CD4-positive, alpha-beta T cell treated with Interleukin-2 at 100 ng/mL for 4 hours (primary cell): Measurements from ENCODE around the gene SH3D21.
A peak's percentile ranks its signal among the peaks of the same experiment; 100 is the strongest.

ENCODE experiments used
- DNase-seq: peaks from one replicate; pipeline ENCODE4 v3.0.0-alpha.2; 2020; ENCODE audit warnings: low spot score

SH3D21 gene

DNA sequence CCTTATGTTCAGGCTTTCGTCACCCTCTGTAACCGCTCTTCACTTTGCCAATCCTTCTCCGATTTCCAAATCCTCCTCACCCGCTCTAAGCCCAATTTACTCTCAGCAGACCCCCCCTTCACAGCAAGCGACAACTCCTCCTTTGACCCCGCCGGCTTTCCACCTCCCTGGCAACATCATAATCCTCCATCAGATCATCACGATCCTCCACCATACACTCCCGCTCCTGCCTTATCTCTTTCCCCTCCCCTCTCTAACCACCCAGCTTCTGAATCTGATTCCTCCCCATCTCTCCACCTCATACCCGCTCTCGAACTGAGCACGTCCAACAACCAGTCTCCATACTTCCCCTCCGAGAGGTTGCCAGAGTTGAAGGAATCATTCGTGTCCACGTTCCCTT lies 24.8 kb downstream of the SH3D21 start:
- DNase-seq, result no peak

DNA sequence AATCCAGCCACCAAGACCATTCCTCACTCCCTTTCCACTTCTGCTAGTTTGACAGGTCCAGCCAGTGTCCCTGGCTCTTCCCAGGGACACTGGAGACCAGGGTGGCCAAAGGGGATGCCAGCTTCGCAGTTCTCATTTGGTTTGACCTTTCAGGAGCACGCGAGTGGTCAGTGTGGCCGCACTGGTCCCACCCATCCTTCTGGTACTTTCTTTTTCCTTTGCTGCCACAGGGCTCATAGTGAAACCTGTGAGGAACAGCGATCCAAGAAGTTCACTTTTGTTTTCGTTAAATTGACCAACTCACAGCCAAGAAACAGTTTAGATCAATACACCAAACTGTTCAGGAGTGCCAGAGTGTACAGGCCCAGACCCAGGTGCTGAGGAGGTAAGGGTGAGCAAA lies 31.7 kb downstream of the SH3D21 start:
- DNase-seq, result no peak

- no peak for DNase-seq
These were observed 33.0 kb downstream of the SH3D21 start for GRCh38 chr1:36339215-36339614.

- DNase-seq, result no peak
These were observed 33.4 kb downstream of the SH3D21 start for GRCh38 chr1:36339615-36340014.

- DNase-seq, result no peak
These were observed 35.6 kb downstream of the SH3D21 start for GRCh38 chr1:36341626-36342320.

DNA sequence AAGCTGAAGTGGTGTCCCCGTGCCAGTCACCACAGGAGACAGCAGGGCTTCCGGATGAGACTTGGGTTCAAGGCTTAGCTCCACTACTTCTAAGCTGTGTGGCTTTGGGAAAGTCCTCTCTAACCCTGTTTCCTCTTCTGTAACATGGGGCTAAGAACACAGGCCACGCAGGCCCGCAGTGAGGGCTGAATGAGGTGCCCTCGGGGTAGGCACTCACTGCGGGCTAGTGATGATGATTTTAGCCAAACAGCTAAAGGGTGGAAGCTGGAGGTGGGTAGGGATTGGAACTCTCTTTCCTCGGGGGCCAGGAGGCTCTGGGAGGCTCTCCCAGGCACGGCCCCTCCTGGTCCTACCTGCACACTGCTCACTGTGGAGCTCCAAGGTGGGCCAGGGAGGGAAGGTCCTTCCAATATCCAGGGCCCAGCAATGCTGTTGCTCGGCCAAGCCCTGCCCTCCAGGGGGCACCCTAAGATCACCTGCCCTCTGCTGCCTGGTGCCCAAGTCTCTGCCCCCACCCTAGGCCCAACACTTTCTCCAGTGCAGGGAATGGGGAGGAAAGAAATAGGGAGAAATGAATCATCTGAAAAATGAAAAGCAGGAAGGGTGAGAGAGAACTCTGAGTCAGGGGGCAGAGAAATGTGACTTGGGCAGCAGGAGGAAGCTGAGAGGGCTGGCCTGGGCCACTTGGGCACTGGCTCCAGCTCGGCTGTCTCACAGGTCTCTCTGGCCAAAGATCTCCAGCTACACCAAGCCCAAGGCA lies 36.4 kb downstream of the SH3D21 start:
- peak; percentile 60 for DNase-seq

DNA sequence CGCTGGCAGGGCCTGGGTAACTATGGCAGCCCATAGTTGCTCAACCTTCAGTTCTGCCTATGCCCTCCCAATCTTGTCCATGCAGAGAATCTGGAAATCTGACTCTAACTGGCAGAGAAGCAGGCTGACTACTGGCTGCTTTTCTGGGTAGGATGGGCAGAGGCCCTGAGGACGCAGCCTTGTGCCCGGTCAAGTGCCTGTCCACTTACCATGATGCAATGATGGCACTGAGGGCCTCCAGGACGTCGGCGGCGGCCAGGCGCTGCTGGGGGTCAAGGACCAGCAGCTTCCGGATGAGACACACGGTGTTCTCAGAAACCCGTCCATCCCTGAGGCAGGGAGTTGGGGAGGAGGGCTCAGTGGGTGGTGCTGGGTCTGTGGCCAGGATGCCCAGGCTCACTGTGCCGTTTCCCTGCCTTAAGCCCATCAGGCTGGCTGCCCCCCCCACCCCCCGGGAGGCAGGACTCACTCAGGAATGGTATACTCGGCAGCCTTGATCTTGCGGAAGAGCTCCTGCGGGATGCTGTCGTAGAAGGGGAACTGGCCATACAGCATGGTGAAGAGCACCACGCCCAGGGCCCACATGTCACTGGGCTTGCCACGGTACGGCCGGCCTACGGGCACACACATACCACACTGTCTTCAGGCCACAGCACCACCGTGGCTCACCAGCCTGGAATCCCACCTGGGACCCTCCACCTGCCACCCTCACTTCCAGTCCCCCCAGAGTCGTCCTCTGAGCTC lies 37.7 kb downstream of the SH3D21 start:
- DNase-seq, result no peak

DNA sequence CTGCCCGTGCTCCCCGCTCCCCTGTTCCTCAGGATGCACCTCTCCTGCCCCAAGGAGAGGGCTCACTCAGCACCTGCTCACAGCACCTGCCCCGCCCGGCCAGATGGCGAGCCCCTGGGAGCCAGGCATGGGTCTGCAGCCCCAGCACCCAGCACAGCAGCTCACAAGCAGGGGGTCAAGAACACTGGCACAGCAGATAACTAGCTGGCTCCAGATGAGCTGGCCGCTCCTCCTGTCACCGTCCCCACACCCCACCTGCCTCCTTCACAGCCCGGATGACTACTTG lies 38.2 kb downstream of the SH3D21 start:
- no peak for DNase-seq

DNA sequence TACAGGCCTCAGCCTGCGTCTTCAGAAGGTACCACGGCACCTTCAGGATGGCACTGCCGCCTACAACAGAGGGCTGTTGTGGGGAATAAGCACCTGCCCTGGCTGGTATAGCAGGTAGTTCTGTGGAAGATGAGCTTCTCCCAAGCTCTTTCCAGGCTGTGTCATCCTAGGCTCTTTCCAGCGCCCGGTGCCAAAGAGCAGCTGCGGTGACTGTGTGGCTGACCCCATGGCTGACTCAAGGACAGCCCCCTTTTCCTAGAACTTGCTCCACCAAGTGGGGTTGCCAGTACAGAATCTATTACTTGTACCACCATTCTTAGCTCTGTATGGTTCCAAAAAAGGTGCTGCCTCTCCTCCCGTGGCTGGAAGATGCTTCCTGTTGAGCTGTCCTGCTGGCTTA lies 39.2 kb downstream of the SH3D21 start:
- no peak for DNase-seq

DNA sequence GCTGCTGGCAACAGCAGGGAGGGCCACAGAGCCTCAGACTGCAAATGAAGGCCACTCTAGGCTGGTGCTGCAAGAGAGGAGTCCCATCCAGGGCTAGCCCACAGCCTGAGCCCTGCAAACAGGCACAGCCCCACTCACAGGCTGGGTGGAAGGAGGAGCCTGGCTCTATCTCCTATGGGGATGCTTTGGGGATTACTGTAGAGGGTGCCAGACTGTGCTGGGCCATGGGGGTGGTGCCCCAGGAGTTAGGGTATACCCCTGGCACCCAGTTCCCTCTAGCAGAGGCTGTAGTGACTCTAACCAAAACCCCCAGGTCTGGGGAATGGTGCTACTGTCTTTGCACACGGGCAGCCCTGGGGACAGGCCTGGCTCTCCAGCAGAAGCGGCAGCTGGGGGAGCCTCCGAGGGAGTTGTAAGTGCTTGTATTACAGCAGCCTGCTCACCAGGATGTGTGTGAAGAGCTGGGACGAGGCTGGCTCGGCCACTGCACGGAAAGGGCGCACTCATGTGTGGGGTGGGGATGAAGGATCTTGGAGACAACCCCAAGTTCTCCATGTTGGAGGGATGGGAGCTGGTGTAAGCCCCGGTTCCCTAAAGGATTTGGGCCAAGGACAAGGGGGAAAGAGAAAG lies 40.7 kb downstream of the SH3D21 start:
- DNase-seq, result no peak

DNA sequence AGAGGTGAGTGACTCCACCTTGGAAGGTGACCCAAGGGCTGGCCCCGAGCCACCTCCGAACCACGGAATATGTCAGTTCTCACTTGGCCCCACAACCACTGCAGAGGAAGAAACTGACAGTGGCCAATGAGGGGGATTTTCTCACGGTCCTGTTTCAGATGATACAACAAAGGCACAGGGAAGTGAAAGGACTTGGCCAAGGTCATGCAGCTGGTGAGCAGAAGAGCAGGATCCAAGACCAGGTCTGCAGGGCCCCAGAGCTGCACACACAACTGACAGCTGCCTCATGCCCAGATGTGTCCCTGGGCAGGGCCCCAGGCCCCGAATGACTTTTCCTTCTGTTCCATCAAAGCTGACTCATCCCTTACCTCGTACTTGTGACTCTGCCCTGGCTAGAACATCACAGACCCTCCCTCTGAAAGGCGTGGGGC lies 43.1 kb downstream of the SH3D21 start:
- DNase-seq, result no peak

GRCh38 chr1:36349839-36350238 lies 43.7 kb downstream of the SH3D21 start:
- DNase-seq, result no peak

- peak; percentile 57 for DNase-seq
These were observed 44.6 kb downstream of the SH3D21 start for GRCh38 chr1:36350659-36351226.

GRCh38 chr1:36351227-36351977 lies 45.2 kb downstream of the SH3D21 start:
- no peak for DNase-seq

GRCh38 chr1:36352125-36352909 lies 46.1 kb downstream of the SH3D21 start:
- no peak for DNase-seq

GRCh38 chr1:36352910-36353878 lies 47.0 kb downstream of the SH3D21 start:
- DNase-seq, result no peak

GRCh38 chr1:36354486-36354885 lies 48.3 kb downstream of the SH3D21 start:
- no peak for DNase-seq

GRCh38 chr1:36355811-36356210 lies 49.6 kb downstream of the SH3D21 start:
- no peak for DNase-seq

GRCh38 chr1:36358514-36359084 lies 52.4 kb downstream of the SH3D21 start:
- no peak for DNase-seq
